Panc1 (cell line): ENCODE results near the gene BBIP1. TPM values are rescaled to one million over a fixed set of nuclear protein-coding genes. Genes with fewer than 3 reads are reported as not detected.

Experiments
- ATAC-seq: fragments of 200-7000 bp; cut with Tn5 transposase; 2 replicates; pipeline ENCODE4 v1.9.1; 2020; ENCODE audit warnings: mild to moderate bottlenecking, moderate library complexity
- BruUV-seq: library from RNA; stranded (reverse); fragments of 400-500 nt; replicated peaks from 2 replicates; lab custom pipeline; 2021; lab: Mats Ljungman, UMichigan
- CTCF ChIA-PET: fragments of 300-600 bp; sonication (Branson Sonifier 250); formaldehyde crosslinking; loops from one replicate; lab custom pipeline; 2022; ENCODE audit warnings: antibody characterized with exemption; lab: Charles Lee
- POLR2A ChIA-PET: fragments of 300-600 bp; sonication (Branson Sonifier 250); formaldehyde crosslinking; loops from one replicate; lab custom pipeline; 2022; ENCODE audit warnings: antibody characterized with exemption; lab: Charles Lee
- DNase-seq: peaks from one replicate; pipeline ENCODE4 v3.0.0-alpha.2; 2010; ENCODE audit warnings: low read depth, low spot score
- H3K27ac ChIP-seq: 2 replicates; pipeline ENCODE4 v1.5.1; 2011; ENCODE audit warnings: mild to moderate bottlenecking, low read length, inconsistent platforms
- H3K27me3 ChIP-seq: fragments of 200-500 bp; sonication (Bioruptor generic); 2 replicates; pipeline ENCODE4 v1.6.0; 2014; ENCODE audit warnings: low read length, inconsistent platforms; ENCODE audit not compliant: control insufficient read depth, insufficient read depth
- H3K36me3 ChIP-seq: fragments of 200-500 bp; sonication (Bioruptor generic); 2 replicates; pipeline ENCODE4 v1.5.1; 2014; ENCODE audit warnings: inconsistent platforms, mild to moderate bottlenecking, low read length, moderate library complexity; ENCODE audit not compliant: control insufficient read depth, insufficient read depth
- H3K4me1 ChIP-seq: 2 replicates; pipeline ENCODE4 v1.5.1; 2011; ENCODE audit warnings: inconsistent platforms, mild to moderate bottlenecking, low read length, moderate library complexity; ENCODE audit not compliant: control insufficient read depth, insufficient read depth
- H3K4me3 ChIP-seq, 2 experiments: 2 replicates each; pipeline ENCODE4 v1.5.1; 2011 to 2012; ENCODE audit warnings: low read depth in 2 of 2, low read length in 2 of 2, mild to moderate bottlenecking in 2 of 2, inconsistent platforms in 1 of 2, moderate library complexity in 1 of 2
- H3K9me3 ChIP-seq: fragments of 200-500 bp; sonication (Bioruptor generic); 2 replicates; pipeline ENCODE4 v1.5.1; 2014; ENCODE audit warnings: low read depth, mild to moderate bottlenecking, inconsistent platforms, low read length, moderate library complexity; ENCODE audit not compliant: control insufficient read depth, insufficient read depth
- CTCF ChIP-seq: fragments of 450-650 bp; IDR thresholded peaks from 2 replicates; pipeline ENCODE4 v1.5.1; 2017; ENCODE audit warnings: mild to moderate bottlenecking
- POLR2AphosphoS5 ChIP-seq: IDR thresholded peaks from 2 replicates; pipeline ENCODE4 v1.6.1; 2012; ENCODE audit warnings: mild to moderate bottlenecking, low read depth, low read length, moderate library complexity
- REST ChIP-seq, 2 experiments: IDR thresholded peaks; 2 replicates each; pipeline ENCODE4 v1.6.1; 2011 to 2012; ENCODE audit warnings: low read depth in 2 of 2, control low read depth in 1 of 2, low read length in 1 of 2, mild to moderate bottlenecking in 1 of 2, moderate library complexity in 1 of 2; ENCODE audit not compliant: insufficient read depth in 1 of 2
- SIN3A ChIP-seq: IDR thresholded peaks from 2 replicates; pipeline ENCODE4 v1.6.1; 2012; ENCODE audit warnings: low read depth, mild to moderate bottlenecking, low read length, moderate library complexity, borderline replicate concordance; ENCODE audit not compliant: insufficient read depth
- TCF7L2 ChIP-seq: IDR thresholded peaks from 2 replicates; pipeline ENCODE4 v1.6.1; 2011; ENCODE audit warnings: mild to moderate bottlenecking, low read depth, low read length, inconsistent platforms
- in situ Hi-C: cut with HindIII; loops from 2 replicates; pipeline ENCODE4 v1.10.0; 2016; ENCODE audit warnings: low sequenced_read_pairs, low pct_unique_long_range_greater_than_20kb
- intact Hi-C: fragments of 100-400 bp; cut with micrococcal nuclease; formaldehyde crosslinking; loops from one replicate; pipeline ENCODE4 v1.10.0; 2022; ENCODE audit not compliant: unreplicated experiment
- total RNA-seq: library from RNA; stranded (reverse); gene quantifications from one replicate; pipeline ENCODE4 v1.2.1, GENCODE V29; 2021; ENCODE audit not compliant: unreplicated experiment

Gene BBIP1
- total RNA-seq, 1 experiment from 2014 or later, result 55.2 TPM

GRCh38 chr10:110859206-110859972, 59.6 kb downstream of the BBIP1 start:
- Histone ChIP-seq H3K4me1 (no peaks in the 10 kb centered on the region; the same call in 1 of the 2 replicates), H3K27me3 (no peaks in the 10 kb centered on the region), H3K9me3 (no peaks in the 10 kb centered on the region), H3K27ac (peak overlapping the region; percentile 56; the same call in 1 of the 2 replicates), H3K36me3 (no peaks in the 10 kb centered on the region), H3K4me3 (no peak overlapping the region)
- POLR2A ChIA-PET, result no interaction called here
- intact Hi-C loops (no loop called here), in situ Hi-C loops (no loop called here)
- TF ChIP-seq POLR2AphosphoS5 (no peak), SIN3A (no peak), CTCF (no peak), REST (IDR thresholded peaks at IDR 0.05; ENCODE audit: insufficient read depth in 1 of 2, low read depth in 2 of 2, low read length in 1 of 2) (no peak), TCF7L2 (no peak)
- CTCF ChIA-PET, result interaction anchor here (0.6 to 1.5 kb wide), 2 partner anchors 55 to 1278 kb away, joined by 3 to 5 read pairs; no protein-coding TSS in a partner anchor
- BruUV-seq, result no TSS peak
- no peak for ATAC-seq
- no peak for DNase-seq

- no peaks in the 10 kb centered on the region for H3K27me3 ChIP-seq
- in situ Hi-C loops, result no loop called here
- CTCF ChIA-PET, result interaction anchor here (0.6 to 1.5 kb wide), 2 partner anchors 54 to 1279 kb away, joined by 3 to 5 read pairs; no protein-coding TSS in a partner anchor
- ATAC-seq (peak; percentile 37; the same call in 1 of the 2 replicates), DNase-seq (no peak)
- POLR2A ChIA-PET, result no interaction called here
- no peaks in the 10 kb centered on the region for H3K9me3 ChIP-seq
- no peak for TF ChIP-seq CTCF
- no peak for TF ChIP-seq POLR2AphosphoS5
- TF ChIP-seq SIN3A, result no peak
- TF ChIP-seq REST (IDR thresholded peaks at IDR 0.05; ENCODE audit: insufficient read depth in 1 of 2, low read depth in 2 of 2, low read length in 1 of 2), result no peak
- TF ChIP-seq TCF7L2, result peak; percentile 95
- no peaks in the 10 kb centered on the region for H3K4me1 ChIP-seq
- intact Hi-C loops, result no loop called here
- no peak overlapping the region for H3K27ac ChIP-seq
- H3K36me3 ChIP-seq, result no peaks in the 10 kb centered on the region
- no TSS peak for BruUV-seq
- no peak overlapping the region for H3K4me3 ChIP-seq
Observed at GRCh38 chr10:110858297-110858934, 60.6 kb downstream of the BBIP1 start.
